Left forelimb (tissue), 1 donor: ENCODE data around the gene SGMS2.

ENCODE experiments used
- DNase-seq: peaks from one replicate; pipeline ENCODE4 v3.0.0-alpha.2; 2018; ENCODE audit warnings: low spot score

Gene SGMS2

GRCh38 chr4:107828315-107829090 lies 3.8 kb downstream of the SGMS2 start:
- DNase-seq: no peak

- no peak for DNase-seq
Observed at GRCh38 chr4:107831140-107831539, 6.4 kb downstream of the SGMS2 start.

DNA sequence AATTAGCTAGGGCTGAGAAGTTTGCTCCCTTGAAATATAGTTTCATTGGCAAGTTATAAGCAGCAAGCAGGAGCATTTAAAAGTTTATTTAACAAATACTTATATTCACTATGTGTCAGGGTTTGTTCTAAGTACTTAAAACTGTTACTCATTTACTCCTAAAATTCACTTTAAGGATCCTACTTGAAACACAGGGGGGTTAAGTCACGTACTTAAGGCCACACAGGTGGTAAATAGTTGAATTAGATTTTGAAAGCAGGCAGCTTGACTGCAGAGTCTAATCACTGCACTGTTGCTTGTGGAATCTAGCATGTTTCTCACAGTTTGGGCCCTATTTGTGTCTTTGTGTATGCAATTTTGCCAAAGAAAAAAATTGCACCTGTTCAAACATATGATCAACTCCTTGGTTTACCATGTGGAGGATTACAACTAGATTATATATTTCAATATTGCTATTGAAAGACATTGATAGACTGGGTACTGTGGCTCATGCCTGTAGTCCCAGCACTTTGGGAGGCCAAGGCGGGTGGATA lies 7.6 kb downstream of the SGMS2 start:
- DNase-seq: no peak

DNA sequence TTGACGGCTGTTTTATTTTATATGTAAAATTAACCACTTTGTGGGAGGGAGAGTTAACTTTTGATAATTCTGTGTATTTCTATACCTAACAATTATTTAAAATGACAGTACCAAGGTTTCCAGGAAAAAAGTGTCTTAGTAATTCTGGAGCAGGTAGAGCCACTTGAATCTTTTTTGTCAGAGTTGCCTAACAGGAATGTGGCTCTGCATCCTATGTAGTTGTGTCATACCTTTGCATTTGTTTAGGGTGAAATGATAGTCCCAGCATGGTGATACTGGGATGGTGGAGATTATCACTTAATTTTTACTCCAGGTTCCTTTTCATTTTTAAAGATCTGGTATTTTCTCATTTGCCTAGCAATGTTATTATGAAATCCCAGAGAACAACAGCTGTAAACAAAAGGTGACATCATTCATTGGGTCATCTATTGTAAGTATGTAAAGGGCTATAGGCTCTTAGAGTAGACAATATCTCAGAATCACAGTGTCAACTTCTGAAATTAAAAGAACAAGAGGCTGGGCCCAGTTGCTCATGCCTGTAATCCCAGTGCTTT lies 9.6 kb downstream of the SGMS2 start:
- DNase-seq: no peak

DNA sequence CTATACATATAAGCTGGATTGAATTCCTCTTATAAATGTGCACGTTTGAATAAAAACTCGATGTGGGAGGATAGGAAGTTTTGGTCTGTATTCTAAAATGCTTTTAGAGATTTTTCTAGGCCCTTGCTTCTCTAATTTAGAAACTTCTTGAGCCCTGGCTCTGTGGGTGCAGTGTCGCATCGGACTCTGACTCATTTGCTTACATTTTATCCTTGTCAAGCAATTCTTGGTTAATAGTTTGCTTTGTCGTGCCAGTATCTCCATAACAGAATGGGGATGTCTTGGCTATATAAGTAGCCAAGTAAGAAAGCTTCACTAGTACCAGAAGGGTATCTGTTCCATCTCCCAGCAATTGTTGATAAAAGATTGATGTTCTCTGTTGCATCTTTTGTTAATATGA lies 10.7 kb downstream of the SGMS2 start:
- no peak for DNase-seq

DNA sequence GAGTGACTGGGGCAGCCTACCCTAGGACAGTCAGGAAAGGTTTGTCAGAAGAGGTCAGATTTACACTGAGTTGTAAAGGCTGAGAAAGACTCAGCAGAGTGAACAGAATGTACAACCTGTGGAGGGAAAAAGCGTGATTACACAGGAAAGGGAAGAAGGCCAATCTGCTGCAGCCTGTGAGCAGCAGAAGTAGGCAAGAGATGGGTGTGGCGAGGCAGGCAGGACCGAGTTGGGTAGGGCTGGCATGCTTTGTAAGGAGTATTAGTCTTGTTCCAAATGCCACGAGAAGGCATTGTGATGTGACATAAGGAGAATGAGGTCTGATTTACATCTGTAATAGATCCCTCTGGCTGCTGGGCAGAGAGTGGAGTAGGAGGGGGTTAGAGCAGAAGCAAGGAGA lies 12.6 kb downstream of the SGMS2 start:
- DNase-seq: no peak

DNA sequence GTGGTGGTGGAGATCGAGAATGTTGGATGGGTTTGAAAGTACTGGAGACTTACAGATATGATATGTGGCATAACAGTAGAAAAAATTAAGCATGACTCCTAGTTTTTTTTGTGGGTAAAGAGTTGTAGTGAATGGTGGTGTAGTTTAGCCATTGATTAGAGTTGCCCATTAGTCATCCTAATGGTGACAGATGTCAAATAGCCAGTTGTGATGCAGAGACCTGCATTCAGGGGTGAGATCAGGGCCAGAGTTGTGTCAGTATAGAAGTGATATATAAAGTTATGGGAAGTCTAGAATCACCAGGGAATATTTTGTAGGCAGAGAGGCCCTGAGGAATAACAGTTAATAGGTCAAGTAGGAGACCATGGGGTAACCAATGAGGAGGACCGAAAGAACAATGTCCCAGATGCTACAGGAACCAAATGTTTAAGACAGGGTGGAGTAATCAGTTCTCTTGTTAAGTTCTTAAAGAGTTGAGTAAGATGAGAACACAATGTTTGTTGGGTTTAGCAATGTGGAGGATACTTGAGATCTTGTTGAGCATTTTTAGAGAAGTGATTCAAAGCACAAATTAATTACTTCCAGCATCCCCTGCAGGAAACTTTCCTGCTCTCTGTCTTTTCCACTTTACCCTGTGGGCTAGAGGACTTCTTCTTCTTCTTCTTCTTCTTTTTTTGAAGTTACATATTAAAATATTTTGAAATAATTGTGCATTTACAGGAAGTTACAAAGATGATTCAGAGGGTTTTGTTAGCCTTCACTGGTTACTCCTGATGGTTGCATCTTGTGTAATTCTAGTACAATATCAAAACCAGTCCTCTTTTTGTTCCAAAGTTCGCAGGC lies 13.3 kb downstream of the SGMS2 start:
- no peak for DNase-seq

- DNase-seq: no peak
Observed at GRCh38 chr4:107838861-107839565, 14.3 kb downstream of the SGMS2 start.

DNA sequence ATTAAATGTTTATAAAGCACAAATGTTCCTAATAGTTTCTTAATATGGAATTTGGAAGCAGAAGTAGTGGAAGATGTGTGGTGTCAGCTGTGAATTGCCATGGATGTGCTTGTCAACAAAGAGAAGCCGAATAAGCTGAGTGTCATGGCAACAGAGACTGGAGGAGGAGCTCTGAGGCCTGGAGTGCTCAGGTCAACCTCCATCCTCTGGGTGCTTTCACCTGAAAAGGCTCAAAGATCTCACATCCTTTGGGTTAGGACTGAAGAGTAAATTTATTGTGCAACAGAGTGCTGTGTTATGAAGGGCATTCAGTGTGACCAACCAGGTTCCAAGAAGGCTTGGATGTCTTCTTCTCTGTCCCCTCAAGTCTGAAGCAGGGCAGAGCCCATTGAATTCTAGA lies 18.7 kb downstream of the SGMS2 start:
- DNase-seq: no peak

- no peak for DNase-seq
Observed at GRCh38 chr4:107845681-107846080, 20.9 kb downstream of the SGMS2 start.

GRCh38 chr4:107850438-107850837 lies 25.7 kb downstream of the SGMS2 start:
- DNase-seq: no peak

DNA sequence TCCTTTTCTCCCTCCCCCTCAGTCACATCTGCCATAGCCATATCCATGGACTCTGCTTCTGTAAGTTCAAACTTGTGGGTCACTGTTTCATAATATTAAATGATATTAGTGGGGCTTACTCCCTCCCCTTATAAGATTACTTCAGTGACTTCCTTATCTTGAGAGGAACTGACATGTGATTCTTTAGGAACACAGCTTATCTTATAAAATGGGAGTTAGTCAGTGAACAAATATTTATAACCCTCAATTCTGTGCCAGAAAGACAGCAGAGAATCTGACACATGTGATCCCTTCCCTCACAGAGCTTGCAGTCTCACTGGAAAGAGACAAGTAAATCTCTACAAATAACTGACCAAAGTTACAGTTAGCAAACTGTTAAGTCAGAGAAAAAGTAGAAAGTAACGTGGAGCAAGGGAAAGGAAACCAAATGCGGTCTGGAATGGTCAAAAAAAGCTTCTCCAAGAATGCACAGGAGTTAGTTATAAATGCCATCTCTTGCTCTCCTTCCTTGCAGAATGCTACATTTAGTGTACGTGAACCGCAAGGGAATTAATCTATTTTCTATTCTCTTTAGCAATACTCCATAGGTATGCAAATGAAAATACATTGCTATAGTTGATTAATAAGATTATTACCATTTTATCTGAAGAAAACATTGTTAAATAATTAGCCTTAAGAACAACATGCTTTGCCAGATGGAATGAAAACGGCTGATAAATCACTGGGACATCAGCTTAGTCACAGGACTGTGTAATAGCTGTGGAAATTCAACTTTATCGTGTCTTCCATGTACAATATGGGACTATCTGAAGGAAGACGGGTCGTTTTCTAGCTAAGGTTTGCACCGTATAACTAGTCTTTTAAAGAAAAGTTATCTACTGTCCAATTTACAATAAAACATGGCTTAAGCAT lies 29.0 kb downstream of the SGMS2 start:
- no peak for DNase-seq

GRCh38 chr4:107854356-107855022 lies 29.8 kb downstream of the SGMS2 start:
- DNase-seq: no peak

- no peak for DNase-seq
Observed at GRCh38 chr4:107855723-107856122, 31.0 kb downstream of the SGMS2 start.

DNA sequence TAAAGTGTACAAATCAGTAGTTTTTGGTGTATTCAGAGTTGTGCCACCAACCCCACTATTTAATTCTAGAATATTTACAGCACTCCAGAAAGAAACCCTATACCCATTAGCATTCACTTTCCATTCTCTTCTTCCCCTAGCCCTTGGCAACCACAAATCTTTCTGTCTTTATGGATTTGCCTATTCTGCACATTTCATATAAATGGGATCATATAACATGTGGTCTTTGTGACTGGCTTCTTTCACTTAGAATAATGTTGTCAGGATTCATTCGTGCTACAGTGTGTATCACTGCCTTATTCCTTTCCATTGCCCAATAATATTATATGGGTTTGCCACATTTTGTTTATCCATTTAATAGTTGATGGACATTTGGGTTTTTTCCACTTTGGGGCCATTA lies 32.2 kb downstream of the SGMS2 start:
- DNase-seq: no peak

GRCh38 chr4:107857741-107858140 lies 33.0 kb downstream of the SGMS2 start:
- DNase-seq: no peak

GRCh38 chr4:107858158-107858742 lies 33.5 kb downstream of the SGMS2 start:
- no peak for DNase-seq

GRCh38 chr4:107862658-107863057 lies 37.9 kb downstream of the SGMS2 start:
- no peak for DNase-seq

GRCh38 chr4:107863416-107863815 lies 38.7 kb downstream of the SGMS2 start:
- no peak for DNase-seq

- DNase-seq: no peak
Observed at GRCh38 chr4:107863850-107864371, 39.2 kb downstream of the SGMS2 start.
